GM13976 (cell line): ENCODE measurements around the gene GID4.

ENCODE experiments used
- DNase-seq: peaks from one replicate; pipeline ENCODE4 v3.0.0; 2012; ENCODE audit warnings: low spot score
- CTCF ChIP-seq: IDR thresholded peaks from 2 replicates; pipeline ENCODE4 v1.5.1; 2012; ENCODE audit warnings: borderline replicate concordance, mild to moderate bottlenecking; ENCODE audit not compliant: insufficient read depth; ENCODE audit errors: extremely low read depth, missing control alignments, control extremely low read depth
- in situ Hi-C: fragments of 300-500 bp; cut with MboI; formaldehyde crosslinking; loops from one replicate; pipeline ENCODE4 v1.12.0; 2022; ENCODE audit warnings: low sequenced_read_pairs, mixed read lengths, inconsistent platforms; ENCODE audit not compliant: unreplicated experiment

Gene GID4

GRCh38 chr17:18116078-18116477 lies 76.9 kb downstream of the GID4 start:
- TF ChIP-seq CTCF: no peak
- in situ Hi-C loops: no loop called here
- DNase-seq: no peak

GRCh38 chr17:18117533-18117932 lies 78.3 kb downstream of the GID4 start:
- TF ChIP-seq CTCF: no peak
- no peak for DNase-seq
- in situ Hi-C loops: no loop called here
